Measurements from ENCODE around the gene RARB. TPM values are rescaled to one million over a fixed set of nuclear protein-coding genes. Genes with fewer than 3 reads are reported as not detected.

RARB gene
- polyA plus RNA-seq, 1 donor from 2014 or later: 13.2 TPM

DNA sequence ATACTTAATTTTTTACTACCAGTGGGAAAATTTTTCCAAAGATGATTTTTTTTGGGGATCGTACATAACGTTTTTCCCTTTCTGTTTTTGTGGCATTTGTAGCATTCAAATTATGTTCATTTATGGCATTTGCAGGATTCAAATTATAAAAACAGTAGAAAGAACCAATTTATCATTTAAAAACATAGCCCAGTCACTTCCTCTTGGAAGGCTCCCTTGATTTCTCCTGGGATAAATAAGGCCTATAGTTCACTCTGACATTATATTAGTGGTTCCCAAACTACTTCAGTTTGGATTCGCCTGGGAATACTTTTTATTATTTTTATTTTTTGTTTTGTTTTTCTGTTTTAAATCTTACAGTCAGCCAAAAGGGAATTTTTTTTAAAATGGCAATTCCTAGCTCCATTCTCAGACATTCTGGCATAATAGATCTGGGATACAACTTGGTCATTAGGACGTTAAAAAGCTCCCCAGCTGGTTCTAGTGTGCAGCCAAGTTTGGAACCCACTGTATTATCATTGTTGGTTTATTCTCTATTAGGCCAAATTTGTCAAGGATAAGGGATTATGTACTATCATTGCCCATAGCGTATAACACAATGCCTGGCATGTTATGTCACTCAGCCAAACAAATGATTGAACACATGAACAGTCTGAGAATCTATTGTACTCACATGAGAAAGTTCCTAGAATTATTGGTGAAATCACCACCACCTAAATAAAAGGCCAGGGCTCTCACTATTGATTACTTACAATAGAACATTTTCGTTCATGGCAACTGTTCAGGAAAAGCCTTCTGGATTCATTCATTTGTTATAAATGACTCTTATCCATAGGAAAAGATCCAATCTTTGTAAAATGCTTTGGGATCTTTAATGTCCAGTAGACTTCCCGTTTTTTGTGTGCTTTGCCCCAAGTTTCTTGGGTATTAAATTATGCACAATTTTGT, 28.9 kb downstream of the RARB start:
- Histone ChIP-seq H3K79me2 (replicated peaks; ENCODE audit: insufficient read depth, low read length) (no peaks in the 10 kb centered on the region), H3F3A (ENCODE audit: insufficient read depth, low read length, poor library complexity, severe bottlenecking) (no peaks in the 10 kb centered on the region), H3K4me3 (ENCODE audit: low read length) (no peak overlapping the region), H3K4me2 (ENCODE audit: low read length) (no peak overlapping the region), H4K20me1 (ENCODE audit: insufficient read depth) (no peaks in the 10 kb centered on the region), H3K36me3 (ENCODE audit: insufficient read depth, low read length) (no peaks in the 10 kb centered on the region), H3K9ac (ENCODE audit: low read length) (no peak overlapping the region), H3K9me3 (ENCODE audit: low read length) (no peaks in the 10 kb centered on the region), H3K9me2 (ENCODE audit: insufficient read depth, low read length) (no peaks in the 10 kb centered on the region), H3K27me3 (ENCODE audit: insufficient read depth, low read depth, low read length) (no peaks in the 10 kb centered on the region), H2AFZ (ENCODE audit: low read depth, low read length) (no peak overlapping the region), H3K27ac (ENCODE audit: low read length) (no peak overlapping the region)
- TF ChIP-seq, protein P1, sequence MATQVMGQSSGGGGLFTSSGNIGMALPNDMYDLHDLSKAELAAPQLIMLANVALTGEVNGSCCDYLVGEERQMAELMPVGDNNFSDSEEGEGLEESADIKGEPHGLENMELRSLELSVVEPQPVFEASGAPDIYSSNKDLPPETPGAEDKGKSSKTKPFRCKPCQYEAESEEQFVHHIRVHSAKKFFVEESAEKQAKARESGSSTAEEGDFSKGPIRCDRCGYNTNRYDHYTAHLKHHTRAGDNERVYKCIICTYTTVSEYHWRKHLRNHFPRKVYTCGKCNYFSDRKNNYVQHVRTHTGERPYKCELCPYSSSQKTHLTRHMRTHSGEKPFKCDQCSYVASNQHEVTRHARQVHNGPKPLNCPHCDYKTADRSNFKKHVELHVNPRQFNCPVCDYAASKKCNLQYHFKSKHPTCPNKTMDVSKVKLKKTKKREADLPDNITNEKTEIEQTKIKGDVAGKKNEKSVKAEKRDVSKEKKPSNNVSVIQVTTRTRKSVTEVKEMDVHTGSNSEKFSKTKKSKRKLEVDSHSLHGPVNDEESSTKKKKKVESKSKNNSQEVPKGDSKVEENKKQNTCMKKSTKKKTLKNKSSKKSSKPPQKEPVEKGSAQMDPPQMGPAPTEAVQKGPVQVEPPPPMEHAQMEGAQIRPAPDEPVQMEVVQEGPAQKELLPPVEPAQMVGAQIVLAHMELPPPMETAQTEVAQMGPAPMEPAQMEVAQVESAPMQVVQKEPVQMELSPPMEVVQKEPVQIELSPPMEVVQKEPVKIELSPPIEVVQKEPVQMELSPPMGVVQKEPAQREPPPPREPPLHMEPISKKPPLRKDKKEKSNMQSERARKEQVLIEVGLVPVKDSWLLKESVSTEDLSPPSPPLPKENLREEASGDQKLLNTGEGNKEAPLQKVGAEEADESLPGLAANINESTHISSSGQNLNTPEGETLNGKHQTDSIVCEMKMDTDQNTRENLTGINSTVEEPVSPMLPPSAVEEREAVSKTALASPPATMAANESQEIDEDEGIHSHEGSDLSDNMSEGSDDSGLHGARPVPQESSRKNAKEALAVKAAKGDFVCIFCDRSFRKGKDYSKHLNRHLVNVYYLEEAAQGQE (IDR thresholded peaks at IDR 0.05; ENCODE audit: borderline replicate concordance): no peak
- TF ChIP-seq EP300 (conservative IDR thresholded peaks at IDR 0.05; ENCODE audit: poor library complexity, severe bottlenecking) (no peak), TAF1 (IDR thresholded peaks at IDR 0.05; ENCODE audit: low read depth) (no peak), EZH2 (IDR thresholded peaks at IDR 0.05; ENCODE audit: borderline replicate concordance, insufficient read depth, low read length, poor library complexity, severe bottlenecking) (no peak), RAD21 (conservative IDR thresholded peaks at IDR 0.05) (no peak), SMC3 (conservative IDR thresholded peaks at IDR 0.05; ENCODE audit: poor library complexity) (no peak), MXI1 (conservative IDR thresholded peaks at IDR 0.05; ENCODE audit: poor library complexity, severe bottlenecking) (no peak), POLR2AphosphoS5 (IDR thresholded peaks at IDR 0.05) (no peak)
- TF ChIP-seq, protein P2, sequence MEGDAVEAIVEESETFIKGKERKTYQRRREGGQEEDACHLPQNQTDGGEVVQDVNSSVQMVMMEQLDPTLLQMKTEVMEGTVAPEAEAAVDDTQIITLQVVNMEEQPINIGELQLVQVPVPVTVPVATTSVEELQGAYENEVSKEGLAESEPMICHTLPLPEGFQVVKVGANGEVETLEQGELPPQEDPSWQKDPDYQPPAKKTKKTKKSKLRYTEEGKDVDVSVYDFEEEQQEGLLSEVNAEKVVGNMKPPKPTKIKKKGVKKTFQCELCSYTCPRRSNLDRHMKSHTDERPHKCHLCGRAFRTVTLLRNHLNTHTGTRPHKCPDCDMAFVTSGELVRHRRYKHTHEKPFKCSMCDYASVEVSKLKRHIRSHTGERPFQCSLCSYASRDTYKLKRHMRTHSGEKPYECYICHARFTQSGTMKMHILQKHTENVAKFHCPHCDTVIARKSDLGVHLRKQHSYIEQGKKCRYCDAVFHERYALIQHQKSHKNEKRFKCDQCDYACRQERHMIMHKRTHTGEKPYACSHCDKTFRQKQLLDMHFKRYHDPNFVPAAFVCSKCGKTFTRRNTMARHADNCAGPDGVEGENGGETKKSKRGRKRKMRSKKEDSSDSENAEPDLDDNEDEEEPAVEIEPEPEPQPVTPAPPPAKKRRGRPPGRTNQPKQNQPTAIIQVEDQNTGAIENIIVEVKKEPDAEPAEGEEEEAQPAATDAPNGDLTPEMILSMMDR (IDR thresholded peaks at IDR 0.05; ENCODE audit: poor library complexity, severe bottlenecking): no peak

DNA sequence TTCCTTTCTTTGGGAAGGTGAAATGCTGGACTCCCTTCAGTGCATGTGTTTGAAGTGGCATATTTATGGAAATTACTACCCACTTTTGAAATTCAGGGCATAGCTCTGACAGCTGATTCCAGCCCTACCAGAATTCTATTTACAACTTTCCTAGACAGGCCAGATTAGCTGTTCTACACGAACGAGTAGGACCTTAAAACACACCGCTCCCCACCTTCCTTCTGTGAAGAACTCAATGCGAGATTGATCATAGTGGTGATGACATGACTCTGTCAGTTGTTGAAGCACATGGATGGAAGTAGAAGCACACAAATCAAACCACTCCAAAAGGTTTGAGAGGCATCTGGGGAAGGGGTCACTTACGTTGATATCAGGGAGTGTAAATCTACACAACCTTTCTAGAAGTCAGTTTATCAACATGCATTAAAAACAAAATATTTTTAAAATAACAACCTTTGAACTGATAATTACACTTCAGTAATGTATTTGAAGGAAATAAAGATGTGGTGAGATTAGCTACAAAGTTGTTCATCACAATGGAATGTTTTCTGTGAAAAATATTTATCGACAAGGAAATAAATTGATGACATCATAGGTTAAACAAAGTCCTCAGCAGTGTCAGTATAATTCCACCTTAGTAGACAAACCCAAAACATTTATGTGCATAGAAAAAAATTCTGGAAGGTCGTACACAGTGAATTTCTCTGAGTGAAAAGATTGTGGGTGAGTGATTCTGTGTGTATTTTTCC, 29.8 kb downstream of the RARB start:
- Histone ChIP-seq H3K9me2 (ENCODE audit: insufficient read depth, low read length) (no peaks in the 10 kb centered on the region), H3F3A (ENCODE audit: insufficient read depth, low read length, poor library complexity, severe bottlenecking) (no peaks in the 10 kb centered on the region), H3K27ac (ENCODE audit: low read length) (no peak overlapping the region), H4K20me1 (ENCODE audit: insufficient read depth) (no peaks in the 10 kb centered on the region), H3K27me3 (ENCODE audit: insufficient read depth, low read depth, low read length) (no peaks in the 10 kb centered on the region), H3K4me3 (ENCODE audit: low read length) (no peak overlapping the region), H3K9me3 (ENCODE audit: low read length) (no peaks in the 10 kb centered on the region), H3K9ac (ENCODE audit: low read length) (no peak overlapping the region), H3K79me2 (replicated peaks; ENCODE audit: insufficient read depth, low read length) (no peaks in the 10 kb centered on the region), H3K36me3 (ENCODE audit: insufficient read depth, low read length) (no peaks in the 10 kb centered on the region), H2AFZ (ENCODE audit: low read depth, low read length) (no peak overlapping the region), H3K4me2 (ENCODE audit: low read length) (no peak overlapping the region)
- TF ChIP-seq EP300 (conservative IDR thresholded peaks at IDR 0.05; ENCODE audit: poor library complexity, severe bottlenecking): no peak
- TF ChIP-seq, protein P1 (IDR thresholded peaks at IDR 0.05; ENCODE audit: borderline replicate concordance): no peak
- no peak for TF ChIP-seq RAD21 (conservative IDR thresholded peaks at IDR 0.05)
- TF ChIP-seq, protein P2 (IDR thresholded peaks at IDR 0.05; ENCODE audit: poor library complexity, severe bottlenecking): no peak
- TF ChIP-seq MXI1 (conservative IDR thresholded peaks at IDR 0.05; ENCODE audit: poor library complexity, severe bottlenecking): no peak
- TF ChIP-seq EZH2 (IDR thresholded peaks at IDR 0.05; ENCODE audit: borderline replicate concordance, insufficient read depth, low read length, poor library complexity, severe bottlenecking): no peak
- TF ChIP-seq TAF1 (IDR thresholded peaks at IDR 0.05; ENCODE audit: low read depth): no peak
- TF ChIP-seq POLR2AphosphoS5 (IDR thresholded peaks at IDR 0.05): no peak
- TF ChIP-seq SMC3 (conservative IDR thresholded peaks at IDR 0.05; ENCODE audit: poor library complexity): no peak

Data from neural cell (in vitro differentiated cells).